Measurements from ENCODE around the gene RBPJ. TPM values are rescaled to one million over a fixed set of nuclear protein-coding genes. Genes with fewer than 3 reads are reported as not detected.

Gene RBPJ
- total and polyA plus RNA-seq, 2 donors (not counting 1 experiment from before 2014, with no cell fraction given), result 144 to 253 TPM

- no peaks in the 10 kb centered on the region for H3K36me3 ChIP-seq (ENCODE audit: control insufficient read depth, insufficient read depth, low read length)
- no peak overlapping the region for H2AFZ ChIP-seq (ENCODE audit: low read length)
- no peaks in the 10 kb centered on the region for H3K27me3 ChIP-seq (ENCODE audit: control insufficient read depth, insufficient read depth, low read length)
- H3K27ac ChIP-seq (ENCODE audit: insufficient read depth, low read length), result no peak overlapping the region
- no peak overlapping the region for H3K4me3 ChIP-seq (replicated peaks in 1 of 4; ENCODE audit: control extremely low read depth in 1 of 4, insufficient read depth in 1 of 4, low read depth in 3 of 4, low read length in 4 of 4)
- no peaks in the 10 kb centered on the region for H3K9me3 ChIP-seq (ENCODE audit: control insufficient read depth, insufficient read depth, low read depth, low read length)
- TF ChIP-seq EZH2 (IDR thresholded peaks at IDR 0.05; ENCODE audit: low read length, missing control alignments) (no peak), CTCF (conservative IDR thresholded peaks at IDR 0.05 in 1 of 2, IDR thresholded peaks at IDR 0.05 in 1 of 2; ENCODE audit: low read depth in 1 of 2, low read length in 2 of 2) (no peak)
- no peaks in the 10 kb centered on the region for H3K4me1 ChIP-seq (ENCODE audit: control insufficient read depth, extremely low read depth, insufficient read depth, low read length)
- no peak overlapping the region for H3K4me2 ChIP-seq (ENCODE audit: extremely low read depth, insufficient read depth, low read length)
- no peak overlapping the region for H3K9ac ChIP-seq (ENCODE audit: insufficient read depth, low read length)
- no peaks in the 10 kb centered on the region for H4K20me1 ChIP-seq (ENCODE audit: control insufficient read depth, extremely low read depth, insufficient read depth, low read length)
- no peaks in the 10 kb centered on the region for H3K79me2 ChIP-seq (ENCODE audit: control insufficient read depth, insufficient read depth, low read length)
- no peak for DNase-seq (ENCODE audit: low read depth in 2 of 2)
These were observed 151.1 kb downstream of the RBPJ start for GRCh38 chr4:26471890-26472289.

DNA sequence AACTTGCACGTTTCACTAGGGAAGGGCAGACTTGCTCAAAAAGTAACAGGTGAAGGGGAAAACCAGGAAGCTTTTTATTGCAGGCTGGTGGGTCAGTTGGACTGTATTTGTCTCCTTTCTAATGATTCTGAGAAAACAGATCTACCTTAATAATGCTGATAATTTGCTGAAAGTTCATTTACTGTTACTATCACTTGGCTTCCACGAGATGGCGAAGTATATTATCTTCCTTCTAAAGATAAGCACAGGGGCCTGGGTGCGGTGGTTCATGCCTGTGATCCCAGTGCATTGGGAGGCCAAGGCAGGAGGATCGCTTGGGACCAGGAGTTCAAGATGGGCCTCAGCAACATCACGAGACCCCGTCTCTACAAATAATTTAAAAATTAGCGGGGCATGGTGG, 153.1 kb downstream of the RBPJ start:
- Histone ChIP-seq H4K20me1 (ENCODE audit: control insufficient read depth, extremely low read depth, insufficient read depth, low read length) (no peaks in the 10 kb centered on the region), H3K9me3 (ENCODE audit: control insufficient read depth, insufficient read depth, low read depth, low read length) (no peaks in the 10 kb centered on the region), H3K27me3 (ENCODE audit: control insufficient read depth, insufficient read depth, low read length) (no peaks in the 10 kb centered on the region), H3K4me2 (ENCODE audit: extremely low read depth, insufficient read depth, low read length) (no peak overlapping the region), H3K36me3 (ENCODE audit: control insufficient read depth, insufficient read depth, low read length) (no peaks in the 10 kb centered on the region), H3K9ac (ENCODE audit: insufficient read depth, low read length) (no peak overlapping the region), H3K79me2 (ENCODE audit: control insufficient read depth, insufficient read depth, low read length) (no peaks in the 10 kb centered on the region), H3K4me3 (replicated peaks in 1 of 4; ENCODE audit: control extremely low read depth in 1 of 4, insufficient read depth in 1 of 4, low read depth in 3 of 4, low read length in 4 of 4) (no peak overlapping the region), H3K4me1 (ENCODE audit: control insufficient read depth, extremely low read depth, insufficient read depth, low read length) (no peaks in the 10 kb centered on the region), H3K27ac (ENCODE audit: insufficient read depth, low read length) (no peak overlapping the region), H2AFZ (ENCODE audit: low read length) (no peak overlapping the region)
- TF ChIP-seq EZH2 (IDR thresholded peaks at IDR 0.05; ENCODE audit: low read length, missing control alignments) (no peak), CTCF (conservative IDR thresholded peaks at IDR 0.05 in 1 of 2, IDR thresholded peaks at IDR 0.05 in 1 of 2; ENCODE audit: low read depth in 1 of 2, low read length in 2 of 2) (no peak)
- DNase-seq (ENCODE audit: low read depth in 2 of 2), result no peak

- Histone ChIP-seq H3K4me1 (ENCODE audit: control insufficient read depth, extremely low read depth, insufficient read depth, low read length) (no peaks in the 10 kb centered on the region), H3K27me3 (ENCODE audit: control insufficient read depth, insufficient read depth, low read length) (no peaks in the 10 kb centered on the region), H3K9ac (ENCODE audit: insufficient read depth, low read length) (no peak overlapping the region), H4K20me1 (ENCODE audit: control insufficient read depth, extremely low read depth, insufficient read depth, low read length) (no peaks in the 10 kb centered on the region), H3K4me2 (ENCODE audit: extremely low read depth, insufficient read depth, low read length) (no peak overlapping the region), H3K9me3 (ENCODE audit: control insufficient read depth, insufficient read depth, low read depth, low read length) (no peaks in the 10 kb centered on the region), H3K27ac (ENCODE audit: insufficient read depth, low read length) (no peak overlapping the region), H3K79me2 (ENCODE audit: control insufficient read depth, insufficient read depth, low read length) (no peaks in the 10 kb centered on the region), H3K36me3 (ENCODE audit: control insufficient read depth, insufficient read depth, low read length) (no peaks in the 10 kb centered on the region), H2AFZ (ENCODE audit: low read length) (no peak overlapping the region), H3K4me3 (replicated peaks in 1 of 4; ENCODE audit: control extremely low read depth in 1 of 4, insufficient read depth in 1 of 4, low read depth in 3 of 4, low read length in 4 of 4) (no peak overlapping the region)
- DNase-seq (ENCODE audit: low read depth in 2 of 2), result no peak
- no peak for TF ChIP-seq EZH2 (IDR thresholded peaks at IDR 0.05; ENCODE audit: low read length, missing control alignments)
- TF ChIP-seq CTCF (conservative IDR thresholded peaks at IDR 0.05 in 1 of 2, IDR thresholded peaks at IDR 0.05 in 1 of 2; ENCODE audit: low read depth in 1 of 2, low read length in 2 of 2), result no peak
These were observed 153.7 kb downstream of the RBPJ start for GRCh38 chr4:26474551-26474950.
